ENCODE data around the gene DNAH1. TPM values are rescaled to one million over a fixed set of nuclear protein-coding genes. Genes with fewer than 3 reads are reported as not detected.

The DNAH1 gene
- total and polyA plus RNA-seq, 2 experiments from 2014 or later, result 0.81 to 1.8 TPM

DNA sequence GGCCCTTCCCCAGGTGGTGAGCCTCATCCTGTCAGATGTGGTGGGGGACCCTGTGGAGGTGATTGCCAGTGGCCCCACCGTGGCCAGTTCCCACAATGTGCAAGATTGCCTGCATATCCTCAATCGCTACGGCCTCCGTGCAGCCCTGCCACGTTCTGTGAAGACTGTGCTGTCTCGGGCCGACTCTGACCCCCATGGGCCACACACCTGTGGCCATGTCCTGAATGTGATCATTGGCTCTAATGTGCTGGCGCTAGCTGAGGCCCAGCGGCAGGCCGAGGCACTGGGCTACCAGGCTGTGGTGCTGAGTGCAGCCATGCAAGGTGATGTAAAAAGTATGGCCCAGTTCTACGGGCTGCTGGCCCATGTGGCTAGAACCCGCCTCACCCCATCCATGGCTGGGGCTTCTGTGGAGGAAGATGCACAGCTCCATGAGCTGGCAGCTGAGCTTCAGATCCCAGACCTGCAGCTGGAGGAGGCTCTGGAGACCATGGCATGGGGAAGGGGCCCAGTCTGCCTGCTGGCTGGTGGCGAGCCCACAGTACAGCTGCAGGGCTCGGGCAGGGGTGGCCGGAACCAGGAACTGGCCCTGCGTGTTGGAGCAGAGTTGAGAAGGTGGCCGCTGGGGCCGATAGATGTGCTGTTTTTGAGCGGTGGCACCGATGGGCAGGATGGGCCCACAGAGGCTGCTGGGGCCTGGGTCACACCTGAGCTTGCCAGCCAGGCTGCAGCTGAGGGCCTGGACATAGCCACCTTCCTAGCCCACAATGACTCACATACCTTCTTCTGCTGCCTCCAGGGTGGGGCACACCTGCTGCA, 23.7 kb upstream of the DNAH1 start:
- H3K36me3 ChIP-seq (ENCODE audit: insufficient read depth), result no peaks in the 10 kb centered on the region
- ATAC-seq, result no peak
- H4K20me1 ChIP-seq (replicated peaks; ENCODE audit: insufficient read depth), result no peaks in the 10 kb centered on the region; the same call in 1 of the 2 replicates
- no peak overlapping the region for H2AFZ ChIP-seq
- no peak overlapping the region for H3K4me3 ChIP-seq
- Mint-ChIP-seq H3K4me1 (peaks cover 6% of the 10 kb centered on the region; the same call in 1 of the 3 replicates), H3K27ac (no peak overlapping the region), H3K27me3 (ENCODE audit: insufficient read depth, low read depth, poor library complexity) (peaks cover 11% of the 10 kb centered on the region), H3K9me3 (no peaks in the 10 kb centered on the region), H3K36me3 (ENCODE audit: low read depth) (no peaks in the 10 kb centered on the region; the same call in 2 of the 3 replicates), H3K4me3 (no peak overlapping the region)
- H3K4me1 ChIP-seq (ENCODE audit: insufficient read depth), result 0 out of 2 replicates have a peak, but pooled peaks cover 7% of the 10 kb centered on the region
- H3K27me3 ChIP-seq (ENCODE audit: insufficient read depth), result no peaks in the 10 kb centered on the region
- no peaks in the 10 kb centered on the region; the same call in 1 of the 2 replicates for H3F3A ChIP-seq (replicated peaks; ENCODE audit: low read depth)
- TF ChIP-seq EZH2phosphoT487 (IDR thresholded peaks at IDR 0.05; ENCODE audit: unreplicated experiment) (no peak), CREB1 (CRISPR knock-in tag; IDR thresholded peaks at IDR 0.05; ENCODE audit: low read depth) (no peak), JUNB (IDR thresholded peaks at IDR 0.05; ENCODE audit: unreplicated experiment) (no peak), STAT1 (IDR thresholded peaks at IDR 0.05; ENCODE audit: unreplicated experiment) (no peak), NANOG (IDR thresholded peaks at IDR 0.05; ENCODE audit: borderline replicate concordance) (no peak), POLR2AphosphoS5 (IDR thresholded peaks at IDR 0.05; ENCODE audit: low read depth) (no peak), EZH2 (IDR thresholded peaks at IDR 0.05; ENCODE audit: low read depth, unreplicated experiment) (no peak), ZNF331 (CRISPR knock-in tag; IDR thresholded peaks at IDR 0.05; ENCODE audit: low read depth) (no peak), ZNF114 (CRISPR knock-in tag; IDR thresholded peaks at IDR 0.05) (no peak)
- TF ChIP-seq, protein P1, sequence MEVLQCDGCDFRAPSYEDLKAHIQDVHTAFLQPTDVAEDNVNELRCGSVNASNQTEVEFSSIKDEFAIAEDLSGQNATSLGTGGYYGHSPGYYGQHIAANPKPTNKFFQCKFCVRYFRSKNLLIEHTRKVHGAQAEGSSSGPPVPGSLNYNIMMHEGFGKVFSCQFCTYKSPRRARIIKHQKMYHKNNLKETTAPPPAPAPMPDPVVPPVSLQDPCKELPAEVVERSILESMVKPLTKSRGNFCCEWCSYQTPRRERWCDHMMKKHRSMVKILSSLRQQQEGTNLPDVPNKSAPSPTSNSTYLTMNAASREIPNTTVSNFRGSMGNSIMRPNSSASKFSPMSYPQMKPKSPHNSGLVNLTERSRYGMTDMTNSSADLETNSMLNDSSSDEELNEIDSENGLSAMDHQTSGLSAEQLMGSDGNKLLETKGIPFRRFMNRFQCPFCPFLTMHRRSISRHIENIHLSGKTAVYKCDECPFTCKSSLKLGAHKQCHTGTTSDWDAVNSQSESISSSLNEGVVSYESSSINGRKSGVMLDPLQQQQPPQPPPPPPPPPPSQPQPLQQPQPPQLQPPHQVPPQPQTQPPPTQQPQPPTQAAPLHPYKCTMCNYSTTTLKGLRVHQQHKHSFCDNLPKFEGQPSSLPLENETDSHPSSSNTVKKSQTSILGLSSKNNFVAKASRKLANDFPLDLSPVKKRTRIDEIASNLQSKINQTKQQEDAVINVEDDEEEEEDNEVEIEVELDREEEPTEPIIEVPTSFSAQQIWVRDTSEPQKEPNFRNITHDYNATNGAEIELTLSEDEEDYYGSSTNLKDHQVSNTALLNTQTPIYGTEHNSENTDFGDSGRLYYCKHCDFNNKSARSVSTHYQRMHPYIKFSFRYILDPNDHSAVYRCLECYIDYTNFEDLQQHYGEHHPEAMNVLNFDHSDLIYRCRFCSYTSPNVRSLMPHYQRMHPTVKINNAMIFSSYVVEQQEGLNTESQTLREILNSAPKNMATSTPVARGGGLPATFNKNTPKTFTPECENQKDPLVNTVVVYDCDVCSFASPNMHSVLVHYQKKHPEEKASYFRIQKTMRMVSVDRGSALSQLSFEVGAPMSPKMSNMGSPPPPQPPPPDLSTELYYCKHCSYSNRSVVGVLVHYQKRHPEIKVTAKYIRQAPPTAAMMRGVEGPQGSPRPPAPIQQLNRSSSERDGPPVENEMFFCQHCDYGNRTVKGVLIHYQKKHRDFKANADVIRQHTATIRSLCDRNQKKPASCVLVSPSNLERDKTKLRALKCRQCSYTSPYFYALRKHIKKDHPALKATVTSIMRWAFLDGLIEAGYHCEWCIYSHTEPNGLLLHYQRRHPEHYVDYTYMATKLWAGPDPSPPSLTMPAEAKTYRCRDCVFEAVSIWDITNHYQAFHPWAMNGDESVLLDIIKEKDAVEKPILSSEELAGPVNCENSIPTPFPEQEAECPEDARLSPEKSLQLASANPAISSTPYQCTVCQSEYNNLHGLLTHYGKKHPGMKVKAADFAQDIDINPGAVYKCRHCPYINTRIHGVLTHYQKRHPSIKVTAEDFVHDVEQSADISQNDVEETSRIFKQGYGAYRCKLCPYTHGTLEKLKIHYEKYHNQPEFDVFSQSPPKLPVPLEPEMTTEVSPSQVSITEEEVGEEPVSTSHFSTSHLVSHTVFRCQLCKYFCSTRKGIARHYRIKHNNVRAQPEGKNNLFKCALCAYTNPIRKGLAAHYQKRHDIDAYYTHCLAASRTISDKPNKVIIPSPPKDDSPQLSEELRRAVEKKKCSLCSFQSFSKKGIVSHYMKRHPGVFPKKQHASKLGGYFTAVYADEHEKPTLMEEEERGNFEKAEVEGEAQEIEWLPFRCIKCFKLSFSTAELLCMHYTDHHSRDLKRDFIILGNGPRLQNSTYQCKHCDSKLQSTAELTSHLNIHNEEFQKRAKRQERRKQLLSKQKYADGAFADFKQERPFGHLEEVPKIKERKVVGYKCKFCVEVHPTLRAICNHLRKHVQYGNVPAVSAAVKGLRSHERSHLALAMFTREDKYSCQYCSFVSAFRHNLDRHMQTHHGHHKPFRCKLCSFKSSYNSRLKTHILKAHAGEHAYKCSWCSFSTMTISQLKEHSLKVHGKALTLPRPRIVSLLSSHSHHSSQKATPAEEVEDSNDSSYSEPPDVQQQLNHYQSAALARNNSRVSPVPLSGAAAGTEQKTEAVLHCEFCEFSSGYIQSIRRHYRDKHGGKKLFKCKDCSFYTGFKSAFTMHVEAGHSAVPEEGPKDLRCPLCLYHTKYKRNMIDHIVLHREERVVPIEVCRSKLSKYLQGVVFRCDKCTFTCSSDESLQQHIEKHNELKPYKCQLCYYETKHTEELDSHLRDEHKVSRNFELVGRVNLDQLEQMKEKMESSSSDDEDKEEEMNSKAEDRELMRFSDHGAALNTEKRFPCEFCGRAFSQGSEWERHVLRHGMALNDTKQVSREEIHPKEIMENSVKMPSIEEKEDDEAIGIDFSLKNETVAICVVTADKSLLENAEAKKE (CRISPR knock-in tag; IDR thresholded peaks at IDR 0.05), result no peak
- TF ChIP-seq, protein P2, sequence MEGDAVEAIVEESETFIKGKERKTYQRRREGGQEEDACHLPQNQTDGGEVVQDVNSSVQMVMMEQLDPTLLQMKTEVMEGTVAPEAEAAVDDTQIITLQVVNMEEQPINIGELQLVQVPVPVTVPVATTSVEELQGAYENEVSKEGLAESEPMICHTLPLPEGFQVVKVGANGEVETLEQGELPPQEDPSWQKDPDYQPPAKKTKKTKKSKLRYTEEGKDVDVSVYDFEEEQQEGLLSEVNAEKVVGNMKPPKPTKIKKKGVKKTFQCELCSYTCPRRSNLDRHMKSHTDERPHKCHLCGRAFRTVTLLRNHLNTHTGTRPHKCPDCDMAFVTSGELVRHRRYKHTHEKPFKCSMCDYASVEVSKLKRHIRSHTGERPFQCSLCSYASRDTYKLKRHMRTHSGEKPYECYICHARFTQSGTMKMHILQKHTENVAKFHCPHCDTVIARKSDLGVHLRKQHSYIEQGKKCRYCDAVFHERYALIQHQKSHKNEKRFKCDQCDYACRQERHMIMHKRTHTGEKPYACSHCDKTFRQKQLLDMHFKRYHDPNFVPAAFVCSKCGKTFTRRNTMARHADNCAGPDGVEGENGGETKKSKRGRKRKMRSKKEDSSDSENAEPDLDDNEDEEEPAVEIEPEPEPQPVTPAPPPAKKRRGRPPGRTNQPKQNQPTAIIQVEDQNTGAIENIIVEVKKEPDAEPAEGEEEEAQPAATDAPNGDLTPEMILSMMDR (conservative IDR thresholded peaks at IDR 0.05; ENCODE audit: low read depth in 2 of 2), result no peak
- TF ChIP-seq, protein P3, sequence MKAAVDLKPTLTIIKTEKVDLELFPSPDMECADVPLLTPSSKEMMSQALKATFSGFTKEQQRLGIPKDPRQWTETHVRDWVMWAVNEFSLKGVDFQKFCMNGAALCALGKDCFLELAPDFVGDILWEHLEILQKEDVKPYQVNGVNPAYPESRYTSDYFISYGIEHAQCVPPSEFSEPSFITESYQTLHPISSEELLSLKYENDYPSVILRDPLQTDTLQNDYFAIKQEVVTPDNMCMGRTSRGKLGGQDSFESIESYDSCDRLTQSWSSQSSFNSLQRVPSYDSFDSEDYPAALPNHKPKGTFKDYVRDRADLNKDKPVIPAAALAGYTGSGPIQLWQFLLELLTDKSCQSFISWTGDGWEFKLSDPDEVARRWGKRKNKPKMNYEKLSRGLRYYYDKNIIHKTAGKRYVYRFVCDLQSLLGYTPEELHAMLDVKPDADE (IDR thresholded peaks at IDR 0.05), result no peak
- TF ChIP-seq, protein P4, sequence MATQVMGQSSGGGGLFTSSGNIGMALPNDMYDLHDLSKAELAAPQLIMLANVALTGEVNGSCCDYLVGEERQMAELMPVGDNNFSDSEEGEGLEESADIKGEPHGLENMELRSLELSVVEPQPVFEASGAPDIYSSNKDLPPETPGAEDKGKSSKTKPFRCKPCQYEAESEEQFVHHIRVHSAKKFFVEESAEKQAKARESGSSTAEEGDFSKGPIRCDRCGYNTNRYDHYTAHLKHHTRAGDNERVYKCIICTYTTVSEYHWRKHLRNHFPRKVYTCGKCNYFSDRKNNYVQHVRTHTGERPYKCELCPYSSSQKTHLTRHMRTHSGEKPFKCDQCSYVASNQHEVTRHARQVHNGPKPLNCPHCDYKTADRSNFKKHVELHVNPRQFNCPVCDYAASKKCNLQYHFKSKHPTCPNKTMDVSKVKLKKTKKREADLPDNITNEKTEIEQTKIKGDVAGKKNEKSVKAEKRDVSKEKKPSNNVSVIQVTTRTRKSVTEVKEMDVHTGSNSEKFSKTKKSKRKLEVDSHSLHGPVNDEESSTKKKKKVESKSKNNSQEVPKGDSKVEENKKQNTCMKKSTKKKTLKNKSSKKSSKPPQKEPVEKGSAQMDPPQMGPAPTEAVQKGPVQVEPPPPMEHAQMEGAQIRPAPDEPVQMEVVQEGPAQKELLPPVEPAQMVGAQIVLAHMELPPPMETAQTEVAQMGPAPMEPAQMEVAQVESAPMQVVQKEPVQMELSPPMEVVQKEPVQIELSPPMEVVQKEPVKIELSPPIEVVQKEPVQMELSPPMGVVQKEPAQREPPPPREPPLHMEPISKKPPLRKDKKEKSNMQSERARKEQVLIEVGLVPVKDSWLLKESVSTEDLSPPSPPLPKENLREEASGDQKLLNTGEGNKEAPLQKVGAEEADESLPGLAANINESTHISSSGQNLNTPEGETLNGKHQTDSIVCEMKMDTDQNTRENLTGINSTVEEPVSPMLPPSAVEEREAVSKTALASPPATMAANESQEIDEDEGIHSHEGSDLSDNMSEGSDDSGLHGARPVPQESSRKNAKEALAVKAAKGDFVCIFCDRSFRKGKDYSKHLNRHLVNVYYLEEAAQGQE (IDR thresholded peaks at IDR 0.05; ENCODE audit: unreplicated experiment), result no peak
- H3K79me2 ChIP-seq (replicated peaks; ENCODE audit: insufficient read depth), result no peaks in the 10 kb centered on the region
- H3K4me2 ChIP-seq, result no peak overlapping the region
- H3K9me2 ChIP-seq (ENCODE audit: insufficient read depth), result no peaks in the 10 kb centered on the region
- H3K27ac ChIP-seq (ENCODE audit: low read depth), result no peak overlapping the region
- DNase-seq (ENCODE audit: low spot score), result no peak

All from GM23338 (cell line).